Measurements from ENCODE around the gene FGFR1OP2. TPM values are rescaled to one million over a fixed set of nuclear protein-coding genes. Genes with fewer than 3 reads are reported as not detected.

Gene FGFR1OP2
- total RNA-seq, 2 donors from 2014 or later = 42.2 to 71.3 TPM

DNA sequence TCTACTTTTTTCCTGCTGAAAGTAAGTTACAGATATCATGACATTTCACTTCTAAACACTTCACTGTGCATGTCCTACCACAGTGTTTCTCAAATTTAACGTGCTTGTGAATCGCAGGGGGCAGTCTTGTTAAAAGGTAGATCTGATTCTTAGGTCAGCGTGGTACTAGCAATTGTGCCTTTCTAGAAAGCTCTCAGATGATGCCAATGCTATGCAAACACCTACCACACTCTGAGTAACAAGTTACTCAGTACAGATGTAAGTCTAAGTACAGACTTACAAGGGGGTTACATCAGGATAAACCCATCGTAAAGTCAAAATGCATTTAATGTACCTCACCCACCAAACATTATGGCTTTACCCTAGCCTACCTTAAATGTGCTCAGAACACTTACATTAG lies 53.6 kb downstream of the FGFR1OP2 start:
- Histone ChIP-seq H3K27ac (ENCODE audit: low read depth, low read length) (no peak overlapping the region), H3K4me3 (ENCODE audit: low read length) (no peak overlapping the region), H3K27me3 (ENCODE audit: control insufficient read depth, insufficient read depth, low read length, poor library complexity, severe bottlenecking) (no peaks in the 10 kb centered on the region), H3K9ac (ENCODE audit: extremely low read depth, low read length, poor library complexity, severe bottlenecking) (no peak overlapping the region), H3K9me3 (ENCODE audit: control insufficient read depth, low read length) (no peaks in the 10 kb centered on the region), H3K4me1 (ENCODE audit: control insufficient read depth, insufficient read depth, low read length) (no peaks in the 10 kb centered on the region), H3K36me3 (ENCODE audit: control insufficient read depth, insufficient read depth, low read length) (peaks cover 34% of the 10 kb centered on the region)
- Mint-ChIP-seq H3K27ac (no peak overlapping the region), H3K4me3 (no peak overlapping the region), H3K27me3 (ENCODE audit: insufficient read depth) (no peaks in the 10 kb centered on the region), H3K9me3 (no peaks in the 10 kb centered on the region), H3K36me3 (ENCODE audit: low read depth) (peaks cover 44% of the 10 kb centered on the region), H3K4me1 (no peaks in the 10 kb centered on the region)
- no peak for DNase-seq
- 95% methylated on average over 4 of the region's 4 CpGs; no CpG with 5 or more reads in 1 of the 2 experiments for whole genome bisulfite sequencing, 2 experiments (ENCODE audit: insufficient coverage in 1 of 2, insufficient read length in 1 of 2)
- TF ChIP-seq, protein P1, sequence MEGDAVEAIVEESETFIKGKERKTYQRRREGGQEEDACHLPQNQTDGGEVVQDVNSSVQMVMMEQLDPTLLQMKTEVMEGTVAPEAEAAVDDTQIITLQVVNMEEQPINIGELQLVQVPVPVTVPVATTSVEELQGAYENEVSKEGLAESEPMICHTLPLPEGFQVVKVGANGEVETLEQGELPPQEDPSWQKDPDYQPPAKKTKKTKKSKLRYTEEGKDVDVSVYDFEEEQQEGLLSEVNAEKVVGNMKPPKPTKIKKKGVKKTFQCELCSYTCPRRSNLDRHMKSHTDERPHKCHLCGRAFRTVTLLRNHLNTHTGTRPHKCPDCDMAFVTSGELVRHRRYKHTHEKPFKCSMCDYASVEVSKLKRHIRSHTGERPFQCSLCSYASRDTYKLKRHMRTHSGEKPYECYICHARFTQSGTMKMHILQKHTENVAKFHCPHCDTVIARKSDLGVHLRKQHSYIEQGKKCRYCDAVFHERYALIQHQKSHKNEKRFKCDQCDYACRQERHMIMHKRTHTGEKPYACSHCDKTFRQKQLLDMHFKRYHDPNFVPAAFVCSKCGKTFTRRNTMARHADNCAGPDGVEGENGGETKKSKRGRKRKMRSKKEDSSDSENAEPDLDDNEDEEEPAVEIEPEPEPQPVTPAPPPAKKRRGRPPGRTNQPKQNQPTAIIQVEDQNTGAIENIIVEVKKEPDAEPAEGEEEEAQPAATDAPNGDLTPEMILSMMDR (conservative IDR thresholded peaks at IDR 0.05) = no peak

DNA sequence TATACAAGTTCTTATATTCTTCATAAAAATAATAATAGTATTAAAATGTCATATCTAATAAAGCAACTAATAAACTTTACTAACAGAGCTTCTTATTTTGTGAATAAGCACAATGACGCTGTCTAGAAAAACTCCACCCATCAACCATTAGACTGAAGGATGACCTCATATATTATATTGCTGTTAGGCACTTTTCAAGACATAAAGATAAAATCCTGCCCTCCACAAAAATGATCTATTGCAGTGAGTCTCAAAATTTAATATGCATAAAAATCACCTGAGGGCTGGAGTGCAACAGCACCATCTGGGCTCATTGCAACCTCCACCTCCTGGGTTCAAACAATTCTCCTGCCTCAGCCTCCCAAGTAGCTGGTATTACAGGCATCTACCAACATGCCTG lies 55.8 kb downstream of the FGFR1OP2 start:
- Histone ChIP-seq H3K4me3 (ENCODE audit: low read length) (no peak overlapping the region), H3K9me3 (ENCODE audit: control insufficient read depth, low read length) (no peaks in the 10 kb centered on the region), H3K4me1 (ENCODE audit: control insufficient read depth, insufficient read depth, low read length) (no peaks in the 10 kb centered on the region), H3K9ac (ENCODE audit: extremely low read depth, low read length, poor library complexity, severe bottlenecking) (no peak overlapping the region), H3K27me3 (ENCODE audit: control insufficient read depth, insufficient read depth, low read length, poor library complexity, severe bottlenecking) (no peaks in the 10 kb centered on the region), H3K27ac (ENCODE audit: low read depth, low read length) (no peak overlapping the region), H3K36me3 (ENCODE audit: control insufficient read depth, insufficient read depth, low read length) (peaks cover 34% of the 10 kb centered on the region)
- no peak overlapping the region for H3K27ac Mint-ChIP-seq
- TF ChIP-seq, protein P1 (conservative IDR thresholded peaks at IDR 0.05) = no peak
- no peak overlapping the region for H3K4me3 Mint-ChIP-seq
- H3K4me1 Mint-ChIP-seq = no peaks in the 10 kb centered on the region
- H3K9me3 Mint-ChIP-seq = no peaks in the 10 kb centered on the region
- no peaks in the 10 kb centered on the region for H3K27me3 Mint-ChIP-seq (ENCODE audit: insufficient read depth)
- H3K36me3 Mint-ChIP-seq (ENCODE audit: low read depth) = peaks cover 38% of the 10 kb centered on the region
- 94% methylated on average over 1 of the region's 1 CpG; no CpG with 5 or more reads in 1 of the 2 experiments for WGBS, 2 experiments (ENCODE audit: insufficient coverage in 1 of 2, insufficient read length in 1 of 2)
- DNase-seq = no peak

DNA sequence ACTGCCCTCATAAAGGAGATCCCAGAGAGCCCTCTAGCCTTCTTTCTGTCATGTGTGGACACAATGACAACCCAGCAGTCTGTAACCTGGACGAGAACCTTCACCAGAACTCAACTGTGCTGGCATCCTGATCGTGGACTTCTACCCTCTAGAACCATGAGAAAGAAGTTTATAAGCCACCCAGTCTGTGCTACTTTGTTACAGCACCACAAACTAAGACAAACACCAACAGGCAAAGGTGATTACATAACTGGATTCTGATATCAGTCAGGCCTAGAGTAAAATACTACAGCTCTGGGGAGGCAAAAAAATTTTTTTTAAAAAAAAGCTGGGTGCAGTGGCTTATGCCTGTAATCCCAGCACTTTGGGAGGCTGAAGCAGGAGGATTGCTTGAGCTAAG lies 57.4 kb downstream of the FGFR1OP2 start:
- H3K27ac ChIP-seq (ENCODE audit: low read depth, low read length) = no peak overlapping the region
- Mint-ChIP-seq H3K4me3 (no peak overlapping the region), H3K4me1 (no peaks in the 10 kb centered on the region), H3K36me3 (ENCODE audit: low read depth) (peaks cover 46% of the 10 kb centered on the region), H3K9me3 (no peaks in the 10 kb centered on the region), H3K27ac (no peak overlapping the region), H3K27me3 (ENCODE audit: insufficient read depth) (no peaks in the 10 kb centered on the region)
- H3K36me3 ChIP-seq (ENCODE audit: control insufficient read depth, insufficient read depth, low read length) = peaks cover 34% of the 10 kb centered on the region
- no peaks in the 10 kb centered on the region for H3K9me3 ChIP-seq (ENCODE audit: control insufficient read depth, low read length)
- 84 to 87% methylated on average over 2 of the region's 2 CpGs for WGBS, 2 experiments (ENCODE audit: insufficient coverage in 1 of 2, insufficient read length in 1 of 2)
- H3K4me1 ChIP-seq (ENCODE audit: control insufficient read depth, insufficient read depth, low read length) = no peaks in the 10 kb centered on the region
- no peak for DNase-seq
- H3K27me3 ChIP-seq (ENCODE audit: control insufficient read depth, insufficient read depth, low read length, poor library complexity, severe bottlenecking) = no peaks in the 10 kb centered on the region
- H3K4me3 ChIP-seq (ENCODE audit: low read length) = no peak overlapping the region
- TF ChIP-seq, protein P1 (conservative IDR thresholded peaks at IDR 0.05) = no peak
- no peak overlapping the region for H3K9ac ChIP-seq (ENCODE audit: extremely low read depth, low read length, poor library complexity, severe bottlenecking)

All from endodermal cell (in vitro differentiated cells).